HCT116 (cell line): Measurements from ENCODE around the gene RIPOR2. TPM values are rescaled to one million over a fixed set of nuclear protein-coding genes. Genes with fewer than 3 reads are reported as not detected.

Experiments
- ATAC-seq: fragments of 200-7000 bp; cut with Tn5 transposase; 2 replicates; pipeline ENCODE4 v1.9.1; 2020; ENCODE audit warnings: mild to moderate bottlenecking, moderate library complexity
- BruUV-seq: library from RNA; stranded (reverse); fragments of 400-500 nt; replicated peaks from 2 replicates; lab custom pipeline; 2021; lab: Mats Ljungman, UMichigan
- CTCF ChIA-PET: fragments of 300-600 bp; sonication (Branson Sonifier 250); formaldehyde crosslinking; loops from one replicate; lab custom pipeline; 2021; ENCODE audit warnings: antibody characterized with exemption; lab: Charles Lee
- POLR2A ChIA-PET: fragments of 300-600, 350-600 bp; sonication (Branson Sonifier 250); formaldehyde crosslinking; loops from one replicate; lab custom pipeline; 2021; ENCODE audit warnings: antibody characterized with exemption; lab: Charles Lee
- RAD21 ChIA-PET, 2 experiments: fragments of 300-600 bp; sonication (Branson Sonifier 250); formaldehyde crosslinking; loops; one replicate each; lab custom pipeline; 2023; ENCODE audit warnings: low total read pairs in 2 of 2; ENCODE audit not compliant: uncharacterized antibody in 2 of 2, unreplicated experiment in 2 of 2, low non-redundant PET in 1 of 2; lab: Charles Lee
- DNase-seq: peaks from one replicate; pipeline ENCODE4 v3.0.0-alpha.2; 2010; ENCODE audit warnings: low read depth, low spot score
- H2AFZ ChIP-seq: fragments of 200-600 bp; shearing (Covaris generic), sonication (generic); 2 replicates; pipeline ENCODE4 v1.6.1; 2017; ENCODE audit warnings: low read depth, mixed run types, mixed read lengths, antibody characterized with exemption, low read length; ENCODE audit not compliant: poor library complexity, severe bottlenecking
- H3K27ac ChIP-seq: 2 replicates; pipeline ENCODE4 v1.5.1; 2012; ENCODE audit warnings: low read depth, low read length
- H3K27me3 ChIP-seq: fragments of 200-600 bp; sonication (generic); 2 replicates; pipeline ENCODE4 v1.6.1; 2016; ENCODE audit warnings: mixed run types, low read length, mixed read lengths; ENCODE audit not compliant: insufficient read depth
- H3K36me3 ChIP-seq, 2 experiments: fragments of 200-500 bp in 1 of 2; fragments of 200-600 bp in 1 of 2; sonication (Bioruptor generic) in 1 of 2; sonication (generic) in 1 of 2; 2 replicates each; pipeline versions ENCODE4 v1.5.1 to v1.6.1; 2014 to 2016; ENCODE audit warnings: low read length in 2 of 2, inconsistent platforms in 1 of 2, mixed read lengths in 1 of 2, mixed run types in 1 of 2; ENCODE audit not compliant: insufficient read depth in 2 of 2, control insufficient read depth in 1 of 2
- H3K4me1 ChIP-seq, 2 experiments: fragments of 200-600 bp in 1 of 2; sonication (generic) in 1 of 2; 2 replicates each; pipeline versions ENCODE4 v1.5.1 to v1.6.1; 2012 to 2017; ENCODE audit warnings: low read length in 2 of 2, inconsistent platforms in 1 of 2, mild to moderate bottlenecking in 1 of 2, mixed read lengths in 1 of 2, mixed run types in 1 of 2, moderate library complexity in 1 of 2; ENCODE audit not compliant: insufficient read depth in 2 of 2, control insufficient read depth in 1 of 2
- H3K4me2 ChIP-seq: fragments of 200-600 bp; sonication (generic); 2 replicates; pipeline ENCODE4 v1.6.1; 2017; ENCODE audit warnings: mixed run types, low read length, mixed read lengths
- H3K4me3 ChIP-seq, 2 experiments: fragments of 200-600 bp in 1 of 2; sonication (generic) in 1 of 2; replicated peaks in 1 of 2; 2 replicates each; pipeline ENCODE4 v1.5.1; 2011 to 2016; ENCODE audit warnings: low read length in 2 of 2, control low read depth in 1 of 2, low read depth in 1 of 2, mild to moderate bottlenecking in 1 of 2, mixed read lengths in 1 of 2, mixed run types in 1 of 2
- H3K79me2 ChIP-seq: fragments of 200-600 bp; sonication (generic); 2 replicates; pipeline ENCODE4 v1.6.1; 2017; ENCODE audit warnings: mild to moderate bottlenecking, mixed run types, low read length, moderate library complexity, mixed read lengths; ENCODE audit not compliant: insufficient read depth
- H3K9ac ChIP-seq: fragments of 200-600 bp; sonication (generic); 2 replicates; pipeline ENCODE4 v1.6.1; 2016; ENCODE audit warnings: low read length, mixed read lengths
- H3K9me2 ChIP-seq: fragments of 200-600 bp; sonication (generic), shearing (Covaris generic); 2 replicates; pipeline ENCODE4 v1.6.1; 2017; ENCODE audit warnings: mixed run types, mild to moderate bottlenecking, moderate library complexity; ENCODE audit not compliant: insufficient read depth
- H3K9me3 ChIP-seq, 2 experiments: fragments of 200-500 bp in 1 of 2; fragments of 200-600 bp in 1 of 2; sonication (Bioruptor generic) in 1 of 2; sonication (generic) in 1 of 2; 2 replicates each; pipeline ENCODE4 v1.6.1; 2014 to 2017; ENCODE audit warnings: low read length in 2 of 2, mixed read lengths in 2 of 2, inconsistent platforms in 1 of 2, low read depth in 1 of 2, mild to moderate bottlenecking in 1 of 2, mixed run types in 1 of 2, moderate library complexity in 1 of 2; ENCODE audit not compliant: control insufficient read depth in 1 of 2, insufficient read depth in 1 of 2
- H4K20me1 ChIP-seq: fragments of 200-600 bp; sonication (generic), shearing (Covaris generic); 2 replicates; pipeline ENCODE4 v1.6.1; 2017; ENCODE audit warnings: mixed run types, mild to moderate bottlenecking, moderate library complexity; ENCODE audit not compliant: insufficient read depth
- ATF3 ChIP-seq: IDR thresholded peaks from 2 replicates; pipeline ENCODE4 v1.6.1; 2012
- CBX3 ChIP-seq: IDR thresholded peaks from 2 replicates; pipeline ENCODE4 v1.6.1; 2012; ENCODE audit warnings: low read depth
- CEBPB ChIP-seq: IDR thresholded peaks from 2 replicates; pipeline ENCODE4 v1.6.1; 2012; ENCODE audit warnings: low read depth
- EGR1 ChIP-seq: IDR thresholded peaks from 2 replicates; pipeline ENCODE4 v1.6.1; 2012; ENCODE audit warnings: low read depth
- ELF1 ChIP-seq: IDR thresholded peaks from 2 replicates; pipeline ENCODE4 v1.6.1; 2012; ENCODE audit warnings: low read depth, borderline replicate concordance
- EZH2 ChIP-seq: fragments of 200-600 bp; sonication (generic); IDR thresholded peaks from 2 replicates; pipeline ENCODE4 v1.6.1; 2017; ENCODE audit warnings: antibody characterized with exemption, mixed run types
- EZH2phosphoT487 ChIP-seq: fragments of 200-600 bp; IDR thresholded peaks from 2 replicates; pipeline ENCODE4 v1.6.1; 2018; ENCODE audit warnings: antibody characterized with exemption, borderline replicate concordance
- FOSL1 ChIP-seq: IDR thresholded peaks from 2 replicates; pipeline ENCODE4 v1.6.1; 2012; ENCODE audit warnings: low read depth
- JUND ChIP-seq: IDR thresholded peaks from 2 replicates; pipeline ENCODE4 v1.6.1; 2012
- MAX ChIP-seq: IDR thresholded peaks from 2 replicates; pipeline ENCODE4 v1.6.1; 2012
- RAD21 ChIP-seq: IDR thresholded peaks from 2 replicates; pipeline ENCODE4 v1.6.1; 2012; ENCODE audit warnings: low read depth, mild to moderate bottlenecking
- SP1 ChIP-seq: IDR thresholded peaks from 2 replicates; pipeline ENCODE4 v1.6.1; 2012; ENCODE audit warnings: low read depth
- YY1 ChIP-seq: IDR thresholded peaks from 2 replicates; pipeline ENCODE4 v1.6.1; 2011; ENCODE audit warnings: low read length, low read depth, moderate library complexity, mild to moderate bottlenecking; ENCODE audit not compliant: insufficient replicate concordance; ENCODE audit errors: extremely low read depth
- ZFX ChIP-seq: fragments of 450-650 bp; IDR thresholded peaks from 2 replicates; pipeline ENCODE4 v1.6.1; 2017
- ZNF274 ChIP-seq: fragments of 200-500 bp; sonication (Bioruptor generic); IDR thresholded peaks from 2 replicates; pipeline ENCODE4 v1.6.1; 2014; ENCODE audit warnings: mild to moderate bottlenecking, low read depth, low read length, inconsistent platforms
- intact Hi-C: fragments of 100-400 bp; cut with micrococcal nuclease; formaldehyde crosslinking; loops from 2 replicates; pipeline ENCODE4 v1.10.0; 2022
- total RNA-seq: library from RNA; stranded (reverse); gene quantifications from one replicate; pipeline ENCODE4 v1.2.1, GENCODE V29; 2021; ENCODE audit not compliant: unreplicated experiment
- TF ChIP-seq, protein P1 (sequence below): IDR thresholded peaks from 2 replicates; pipeline ENCODE4 v1.6.1; 2011; ENCODE audit warnings: mild to moderate bottlenecking, low read length, moderate library complexity; ENCODE audit not compliant: insufficient replicate concordance; ENCODE audit errors: extremely low read depth

Gene RIPOR2
- total RNA-seq, 1 experiment from 2014 or later, result 0.44 TPM

GRCh38 chr6:24775520-24776058 lies 160.2 kb downstream of the RIPOR2 start:
- peak overlapping the region; percentile 100 for H3K9ac ChIP-seq
- ATAC-seq, result peak; percentile 22
- H3K9me2 ChIP-seq, result no peaks in the 10 kb centered on the region
- no peak for TF ChIP-seq ATF3
- no peak for TF ChIP-seq SP1
- no peak for TF ChIP-seq CBX3
- TF ChIP-seq, all 23 proteins: peak for 0
- peak overlapping the region; percentile 80 to 98 for H3K4me3 ChIP-seq
- peaks cover 54% of the 10 kb centered on the region for H3K79me2 ChIP-seq
- ChIA-PET RAD21 (no interaction called here), CTCF (no interaction called here), POLR2A (interaction anchor here (1.6 kb wide), 1 partner anchor 57 kb away, joined by 4 read pairs; the partner anchor contains the start of gene C6orf62)
- H4K20me1 ChIP-seq, result peaks cover 14% of the 10 kb centered on the region; the same call in 1 of the 2 replicates
- TSS peak; percentile 49 for BruUV-seq
- H2AFZ ChIP-seq, result no peak overlapping the region
- peaks cover 14 to 23% of the 10 kb centered on the region in 2 experiments; a peak in 3 of 4 replicates for H3K36me3 ChIP-seq
- peaks cover 6 to 19% of the 10 kb centered on the region in 2 experiments; a peak in 3 of 4 replicates for H3K4me1 ChIP-seq
- no peaks in the 10 kb centered on the region for H3K27me3 ChIP-seq
- intact Hi-C loops, result loop anchor here (10.0 kb wide), 1 partner anchor 371 kb away; the partner anchor contains the start of gene MRS2
- no peaks in the 10 kb centered on the region for H3K9me3 ChIP-seq
- peak overlapping the region; percentile 93 for H3K27ac ChIP-seq
- H3K4me2 ChIP-seq, result peak overlapping the region; percentile 94
- no peak for DNase-seq

DNA sequence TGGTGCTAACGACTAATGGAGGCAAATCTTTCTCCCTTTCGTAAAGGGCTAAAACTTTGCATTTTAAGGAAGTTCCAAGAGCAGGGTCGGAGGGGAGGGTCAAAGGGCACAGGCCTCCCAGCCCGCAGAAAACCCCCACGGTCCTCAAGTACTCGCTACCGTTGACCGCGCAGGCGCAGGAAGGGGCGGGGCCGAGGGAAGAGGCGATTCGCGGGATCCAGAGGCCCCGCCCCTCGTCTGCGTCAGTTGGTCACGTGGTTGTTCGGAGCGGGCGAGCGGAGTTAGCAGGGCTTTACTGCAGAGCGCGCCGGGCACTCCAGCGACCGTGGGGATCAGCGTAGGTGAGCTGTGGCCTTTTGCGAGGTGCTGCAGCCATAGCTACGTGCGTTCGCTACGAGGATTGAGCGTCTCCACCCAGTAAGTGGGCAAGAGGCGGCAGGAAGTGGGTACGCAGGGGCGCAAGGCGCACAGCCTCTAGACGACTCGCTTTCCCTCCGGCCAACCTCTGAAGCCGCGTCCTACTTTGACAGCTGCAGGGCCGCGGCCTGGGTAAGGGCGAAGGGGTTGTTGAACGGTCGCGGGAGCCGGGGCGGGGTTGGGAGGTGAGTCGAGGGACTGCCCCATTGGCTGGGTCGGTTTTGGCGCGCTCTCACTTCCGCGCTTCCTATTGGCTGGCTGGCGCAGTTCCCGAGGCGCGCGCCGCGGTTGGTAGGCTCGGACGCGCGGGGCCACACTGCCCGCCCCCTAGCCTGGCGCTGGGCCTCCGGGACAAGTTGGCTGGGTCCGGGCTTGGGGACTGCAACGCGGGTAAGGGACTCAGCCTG lies 160.9 kb downstream of the RIPOR2 start, which contains the start of gene GMNN:
TSS of gene GMNN (plus strand) at position 242 of the 824 bp plus-strand sequence. CDS start 2,310 bp downstream, outside the sequence.
- intact Hi-C loops, result loop anchor here (10.0 kb wide), 1 partner anchor 370 kb away; the partner anchor contains the start of gene MRS2
- TF ChIP-seq ZFX (peak; percentile 54; the same call in 1 of the 2 replicates), RAD21 (no peak), EGR1 (no peak), EZH2phosphoT487 (no peak), JUND (no peak), ATF3 (no peak), EZH2 (no peak), ELF1 (no peak), CEBPB (no peak), MAX (peak; percentile 66), ZNF274 (no peak), FOSL1 (no peak), YY1 (no peak), CBX3 (no peak)
- TF ChIP-seq, protein P1, sequence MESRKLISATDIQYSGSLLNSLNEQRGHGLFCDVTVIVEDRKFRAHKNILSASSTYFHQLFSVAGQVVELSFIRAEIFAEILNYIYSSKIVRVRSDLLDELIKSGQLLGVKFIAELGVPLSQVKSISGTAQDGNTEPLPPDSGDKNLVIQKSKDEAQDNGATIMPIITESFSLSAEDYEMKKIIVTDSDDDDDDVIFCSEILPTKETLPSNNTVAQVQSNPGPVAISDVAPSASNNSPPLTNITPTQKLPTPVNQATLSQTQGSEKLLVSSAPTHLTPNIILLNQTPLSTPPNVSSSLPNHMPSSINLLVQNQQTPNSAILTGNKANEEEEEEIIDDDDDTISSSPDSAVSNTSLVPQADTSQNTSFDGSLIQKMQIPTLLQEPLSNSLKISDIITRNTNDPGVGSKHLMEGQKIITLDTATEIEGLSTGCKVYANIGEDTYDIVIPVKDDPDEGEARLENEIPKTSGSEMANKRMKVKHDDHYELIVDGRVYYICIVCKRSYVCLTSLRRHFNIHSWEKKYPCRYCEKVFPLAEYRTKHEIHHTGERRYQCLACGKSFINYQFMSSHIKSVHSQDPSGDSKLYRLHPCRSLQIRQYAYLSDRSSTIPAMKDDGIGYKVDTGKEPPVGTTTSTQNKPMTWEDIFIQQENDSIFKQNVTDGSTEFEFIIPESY, result no peak

More for the DNA sequence above, 160.9 kb downstream of the RIPOR2 start, which contains the start of gene GMNN:
- H3K27ac ChIP-seq, result peak within 1 kb of the TSS; percentile 93
- peaks cover 47% of the 10 kb centered on the region for H3K79me2 ChIP-seq
- peaks cover 9% of the 10 kb centered on the region; the same call in 1 of the 2 replicates for H4K20me1 ChIP-seq
- peak within 1 kb of the TSS; percentile 80 to 98 for H3K4me3 ChIP-seq
- H3K9ac ChIP-seq, result peak within 1 kb of the TSS; percentile 100
- peak within 1 kb of the TSS; percentile 94 for H3K4me2 ChIP-seq
- DNase-seq (peak; percentile 81), ATAC-seq (peak; percentile 94)
- RAD21 ChIA-PET, result no interaction called here
- peaks cover 6 to 19% of the 10 kb centered on the region in 2 experiments; a peak in 3 of 4 replicates for H3K4me1 ChIP-seq
- no peaks in the 10 kb centered on the region for H3K9me2 ChIP-seq
- H3K27me3 ChIP-seq, result no peaks in the 10 kb centered on the region
- peaks cover 10 to 19% of the 10 kb centered on the region in 2 experiments; a peak in 3 of 4 replicates for H3K36me3 ChIP-seq
- peak within 1 kb of the TSS; percentile 50 for H2AFZ ChIP-seq
- POLR2A ChIA-PET, result interaction anchor here (1.6 kb wide), 1 partner anchor 57 kb away, joined by 4 read pairs; the partner anchor contains the start of gene C6orf62
- CTCF ChIA-PET, result no interaction called here
- BruUV-seq, result TSS peak; percentile 69
- no peaks in the 10 kb centered on the region for H3K9me3 ChIP-seq
